ENCODE data around the gene RPL11. TPM values are rescaled to one million over a fixed set of nuclear protein-coding genes. Genes with fewer than 3 reads are reported as not detected.
"Not testable (repeated sequence)": the region's sequence is repeated elsewhere in the genome, so short reads cannot be mapped to it uniquely, and the experiment has no call there.

Gene RPL11
- total RNA-seq, 1 donor from 2014 or later, result 1,285 TPM

GRCh38 chr1:23646091-23646490 lies 45.5 kb upstream of the RPL11 start:
- TF ChIP-seq, protein P1, sequence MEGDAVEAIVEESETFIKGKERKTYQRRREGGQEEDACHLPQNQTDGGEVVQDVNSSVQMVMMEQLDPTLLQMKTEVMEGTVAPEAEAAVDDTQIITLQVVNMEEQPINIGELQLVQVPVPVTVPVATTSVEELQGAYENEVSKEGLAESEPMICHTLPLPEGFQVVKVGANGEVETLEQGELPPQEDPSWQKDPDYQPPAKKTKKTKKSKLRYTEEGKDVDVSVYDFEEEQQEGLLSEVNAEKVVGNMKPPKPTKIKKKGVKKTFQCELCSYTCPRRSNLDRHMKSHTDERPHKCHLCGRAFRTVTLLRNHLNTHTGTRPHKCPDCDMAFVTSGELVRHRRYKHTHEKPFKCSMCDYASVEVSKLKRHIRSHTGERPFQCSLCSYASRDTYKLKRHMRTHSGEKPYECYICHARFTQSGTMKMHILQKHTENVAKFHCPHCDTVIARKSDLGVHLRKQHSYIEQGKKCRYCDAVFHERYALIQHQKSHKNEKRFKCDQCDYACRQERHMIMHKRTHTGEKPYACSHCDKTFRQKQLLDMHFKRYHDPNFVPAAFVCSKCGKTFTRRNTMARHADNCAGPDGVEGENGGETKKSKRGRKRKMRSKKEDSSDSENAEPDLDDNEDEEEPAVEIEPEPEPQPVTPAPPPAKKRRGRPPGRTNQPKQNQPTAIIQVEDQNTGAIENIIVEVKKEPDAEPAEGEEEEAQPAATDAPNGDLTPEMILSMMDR (IDR thresholded peaks at IDR 0.05; ENCODE audit: unreplicated experiment), result no peak
- no peak for DNase-seq (ENCODE audit: low spot score)
- Mint-ChIP-seq H3K36me3 (ENCODE audit: low read depth, unreplicated experiment) (no peaks in the 10 kb centered on the region), H3K27ac (ENCODE audit: unreplicated experiment) (no peak overlapping the region), H3K9me3 (ENCODE audit: unreplicated experiment) (no peaks in the 10 kb centered on the region), H3K27me3 (ENCODE audit: unreplicated experiment) (peaks cover 3% of the 10 kb centered on the region), H3K4me1 (ENCODE audit: unreplicated experiment) (no peaks in the 10 kb centered on the region), H3K4me3 (ENCODE audit: unreplicated experiment) (no peak overlapping the region)

DNA sequence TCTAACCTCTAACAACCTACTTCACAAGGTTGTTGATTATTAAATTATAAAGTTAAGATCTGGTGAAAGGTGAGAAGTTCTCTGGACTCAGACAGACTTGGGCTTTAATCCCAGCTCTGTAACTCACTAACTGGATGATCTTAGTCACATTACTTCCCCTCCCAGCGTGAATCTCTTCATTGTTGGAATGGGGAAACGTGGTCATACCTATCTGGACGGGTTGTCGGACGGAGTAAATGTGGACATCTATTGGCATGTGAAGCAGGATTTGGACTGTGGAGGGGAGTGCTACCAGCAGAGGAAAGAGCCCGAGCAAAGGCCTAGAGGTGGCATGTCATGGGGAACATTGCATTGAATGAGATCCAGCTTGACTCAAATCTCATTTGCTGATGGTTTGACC lies 45.1 kb upstream of the RPL11 start:
- H3K27me3 Mint-ChIP-seq (ENCODE audit: unreplicated experiment), result peaks cover 3% of the 10 kb centered on the region
- DNase-seq (ENCODE audit: low spot score), result no peak
- H3K36me3 Mint-ChIP-seq (ENCODE audit: low read depth, unreplicated experiment), result no peaks in the 10 kb centered on the region
- H3K9me3 Mint-ChIP-seq (ENCODE audit: unreplicated experiment), result no peaks in the 10 kb centered on the region
- H3K4me1 Mint-ChIP-seq (ENCODE audit: unreplicated experiment), result no peaks in the 10 kb centered on the region
- no peak overlapping the region for H3K4me3 Mint-ChIP-seq (ENCODE audit: unreplicated experiment)
- H3K27ac Mint-ChIP-seq (ENCODE audit: unreplicated experiment), result no peak overlapping the region
- TF ChIP-seq, protein P1 (IDR thresholded peaks at IDR 0.05; ENCODE audit: unreplicated experiment), result no peak

- H3K27ac Mint-ChIP-seq (ENCODE audit: unreplicated experiment), result no peak overlapping the region
- no peaks in the 10 kb centered on the region for H3K4me1 Mint-ChIP-seq (ENCODE audit: unreplicated experiment)
- H3K9me3 Mint-ChIP-seq (ENCODE audit: unreplicated experiment), result no peaks in the 10 kb centered on the region
- peaks cover 3% of the 10 kb centered on the region for H3K27me3 Mint-ChIP-seq (ENCODE audit: unreplicated experiment)
- TF ChIP-seq, protein P1 (IDR thresholded peaks at IDR 0.05; ENCODE audit: unreplicated experiment), result no peak
- no peaks in the 10 kb centered on the region for H3K36me3 Mint-ChIP-seq (ENCODE audit: low read depth, unreplicated experiment)
- H3K4me3 Mint-ChIP-seq (ENCODE audit: unreplicated experiment), result no peak overlapping the region
- DNase-seq (ENCODE audit: low spot score), result no peak
Measured at GRCh38 chr1:23648576-23648975, 43.0 kb upstream of the RPL11 start.

GRCh38 chr1:23649157-23649556 lies 42.4 kb upstream of the RPL11 start:
- not testable (repeated sequence) for H3K4me3 Mint-ChIP-seq (ENCODE audit: unreplicated experiment); H3K36me3 Mint-ChIP-seq (ENCODE audit: low read depth, unreplicated experiment); H3K27me3 Mint-ChIP-seq (ENCODE audit: unreplicated experiment); H3K27ac Mint-ChIP-seq (ENCODE audit: unreplicated experiment); H3K4me1 Mint-ChIP-seq (ENCODE audit: unreplicated experiment); H3K9me3 Mint-ChIP-seq (ENCODE audit: unreplicated experiment); DNase-seq (ENCODE audit: low spot score)

GRCh38 chr1:23650344-23650990 lies 41.1 kb upstream of the RPL11 start:
- Mint-ChIP-seq H3K4me3 (ENCODE audit: unreplicated experiment) (no peak overlapping the region), H3K9me3 (ENCODE audit: unreplicated experiment) (no peaks in the 10 kb centered on the region), H3K27ac (ENCODE audit: unreplicated experiment) (no peak overlapping the region), H3K4me1 (ENCODE audit: unreplicated experiment) (no peaks in the 10 kb centered on the region), H3K36me3 (ENCODE audit: low read depth, unreplicated experiment) (no peaks in the 10 kb centered on the region), H3K27me3 (ENCODE audit: unreplicated experiment) (no peaks in the 10 kb centered on the region)
- DNase-seq (ENCODE audit: low spot score), result no peak
- TF ChIP-seq, protein P1 (IDR thresholded peaks at IDR 0.05; ENCODE audit: unreplicated experiment), result no peak
